Mesenchymal stem cell (in vitro differentiated cells and primary cell): ENCODE results near the gene TCAIM.

Experiments
- DNase-seq: peaks from one replicate; pipeline ENCODE4 v3.0.0-alpha.2; 2013
- H2AFZ ChIP-seq: one replicate; pipeline ENCODE4 v1.6.1; 2013; ENCODE audit warnings: low read depth, mild to moderate bottlenecking, control low read depth, inconsistent platforms, low read length, moderate library complexity
- H2AK5ac ChIP-seq: 2 replicates; pipeline ENCODE4 v1.6.1; 2013; ENCODE audit warnings: low read length, moderate library complexity, mild to moderate bottlenecking, inconsistent platforms; ENCODE audit not compliant: severe bottlenecking
- H2BK120ac ChIP-seq: one replicate; pipeline ENCODE4 v1.6.1; 2013; ENCODE audit warnings: low read depth, mild to moderate bottlenecking, inconsistent platforms, low read length, moderate library complexity
- H2BK12ac ChIP-seq, 2 experiments: one replicate each; pipeline ENCODE4 v1.6.1; 2013; ENCODE audit warnings: inconsistent platforms in 2 of 2, low read length in 2 of 2, mild to moderate bottlenecking in 2 of 2, moderate library complexity in 2 of 2, control low read depth in 1 of 2
- H2BK15ac ChIP-seq: one replicate; pipeline ENCODE4 v1.6.1; 2013; ENCODE audit warnings: mild to moderate bottlenecking, low read depth, inconsistent platforms; ENCODE audit not compliant: poor library complexity, severe bottlenecking
- H2BK5ac ChIP-seq: 2 replicates; pipeline ENCODE4 v1.6.1; 2013; ENCODE audit warnings: low read depth, mild to moderate bottlenecking, low read length, control low read depth, inconsistent platforms; ENCODE audit not compliant: poor library complexity, severe bottlenecking
- H3K14ac ChIP-seq, 2 experiments: one replicate each; pipeline ENCODE4 v1.6.1; 2013; ENCODE audit warnings: inconsistent platforms in 2 of 2, low read length in 2 of 2, control low read depth in 1 of 2, mild to moderate bottlenecking in 1 of 2, moderate library complexity in 1 of 2
- H3K18ac ChIP-seq, 2 experiments: one replicate each; pipeline ENCODE4 v1.6.1; 2013; ENCODE audit warnings: inconsistent platforms in 2 of 2, low read length in 2 of 2, control low read depth in 1 of 2, low read depth in 1 of 2, mild to moderate bottlenecking in 1 of 2
- H3K23ac ChIP-seq, 2 experiments: one replicate each; pipeline ENCODE4 v1.6.1; 2013; ENCODE audit warnings: inconsistent platforms in 2 of 2, low read length in 2 of 2, mild to moderate bottlenecking in 2 of 2, moderate library complexity in 2 of 2, control low read depth in 1 of 2
- H3K27ac ChIP-seq: 2 replicates; pipeline ENCODE4 v1.5.1; 2013; ENCODE audit warnings: mild to moderate bottlenecking, moderate library complexity, low read length, control low read depth, inconsistent platforms; ENCODE audit not compliant: poor library complexity, severe bottlenecking
- H3K27me3 ChIP-seq, 2 experiments: 2 replicates each; pipeline versions ENCODE4 v1.6.1 to v1.7.0; 2013; ENCODE audit warnings: low read length in 2 of 2, mild to moderate bottlenecking in 2 of 2, moderate library complexity in 2 of 2, control low read depth in 1 of 2, inconsistent platforms in 1 of 2; ENCODE audit not compliant: control insufficient read depth in 1 of 2, insufficient read depth in 1 of 2
- H3K36me3 ChIP-seq, 2 experiments: 2 replicates each; pipeline versions ENCODE4 v1.6.1 to v1.7.0; 2013; ENCODE audit warnings: low read length in 2 of 2, control low read depth in 1 of 2, inconsistent platforms in 1 of 2, low read depth in 1 of 2, mild to moderate bottlenecking in 1 of 2; ENCODE audit not compliant: insufficient read depth in 2 of 2, control insufficient read depth in 1 of 2
- H3K4ac ChIP-seq, 2 experiments: one replicate each; pipeline ENCODE4 v1.6.1; 2013; ENCODE audit warnings: inconsistent platforms in 2 of 2, low read length in 2 of 2, mild to moderate bottlenecking in 2 of 2, moderate library complexity in 2 of 2, control low read depth in 1 of 2, low read depth in 1 of 2
- H3K4me1 ChIP-seq: 2 replicates; pipeline ENCODE4 v1.6.1; 2013; ENCODE audit warnings: low read depth, low read length, control low read depth; ENCODE audit not compliant: control insufficient read depth, insufficient read depth
- H3K4me2 ChIP-seq: 2 replicates; pipeline ENCODE4 v1.6.1; 2013; ENCODE audit warnings: low read length, mild to moderate bottlenecking, inconsistent platforms; ENCODE audit not compliant: poor library complexity, severe bottlenecking
- H3K4me3 ChIP-seq, 2 experiments: 2 replicates each; pipeline versions ENCODE4 v1.5.1 to v1.7.0; 2013; ENCODE audit warnings: low read length in 2 of 2, mild to moderate bottlenecking in 2 of 2, control low read depth in 1 of 2, low read depth in 1 of 2; ENCODE audit not compliant: insufficient read depth in 1 of 2
- H3K79me1 ChIP-seq: replicated peaks from 2 replicates; pipeline ENCODE4 v1.6.1; 2013; ENCODE audit warnings: mild to moderate bottlenecking, control low read depth, low read length, inconsistent platforms; ENCODE audit not compliant: poor library complexity, severe bottlenecking
- H3K9ac ChIP-seq: 2 replicates; pipeline ENCODE4 v1.7.0; 2013; ENCODE audit warnings: mild to moderate bottlenecking, low read length, moderate library complexity
- H3K9me3 ChIP-seq: 2 replicates; pipeline ENCODE4 v1.7.0; 2013; ENCODE audit warnings: mild to moderate bottlenecking, low read length; ENCODE audit not compliant: control insufficient read depth
- H4K8ac ChIP-seq: one replicate; pipeline ENCODE4 v1.6.1; 2013; ENCODE audit warnings: inconsistent platforms, mild to moderate bottlenecking, low read length, moderate library complexity
- H4K91ac ChIP-seq: one replicate; pipeline ENCODE4 v1.6.1; 2013; ENCODE audit warnings: mild to moderate bottlenecking, low read length, inconsistent platforms
- WGBS: methylation state at CpG from one replicate; pipeline ENCODE4 v1.1.7; 2013; ENCODE audit warnings: mixed read lengths; 5-methylcytosine and 5-hydroxymethylcytosine counted together

Gene TCAIM

GRCh38 chr3:44434834-44435510, 96.4 kb downstream of the TCAIM start:
- H3K9me3 ChIP-seq, result no peaks in the 10 kb centered on the region
- no peak overlapping the region for H2BK12ac ChIP-seq
- no peak overlapping the region for H3K4ac ChIP-seq
- H4K8ac ChIP-seq, result no peak overlapping the region
- no peak overlapping the region for H3K23ac ChIP-seq
- H2BK120ac ChIP-seq, result no peak overlapping the region
- H2BK5ac ChIP-seq, result no peak overlapping the region
- no peak overlapping the region for H4K91ac ChIP-seq
- H3K79me1 ChIP-seq, result peaks cover 2% of the 10 kb centered on the region
- peaks cover 0 to 8% of the 10 kb centered on the region in 2 experiments for H3K36me3 ChIP-seq
- no peak overlapping the region for H3K27ac ChIP-seq
- 93% methylated on average over 5 of the region's 5 CpGs for WGBS
- no peak overlapping the region for H3K14ac ChIP-seq
- H2BK15ac ChIP-seq, result no peak overlapping the region
- no peak overlapping the region for H3K4me2 ChIP-seq
- H2AFZ ChIP-seq, result no peak overlapping the region
- H2AK5ac ChIP-seq, result no peak overlapping the region
- no peak for DNase-seq
- no peaks in the 10 kb centered on the region for H3K4me1 ChIP-seq
- H3K9ac ChIP-seq, result no peak overlapping the region
- no peak overlapping the region for H3K18ac ChIP-seq
- no peak overlapping the region for H3K4me3 ChIP-seq
- peaks cover 0 to 13% of the 10 kb centered on the region in 2 experiments for H3K27me3 ChIP-seq

- no peak overlapping the region for H3K27ac ChIP-seq
- H3K18ac ChIP-seq, result no peak overlapping the region
- no peak overlapping the region for H3K4me2 ChIP-seq
- H2BK5ac ChIP-seq, result no peak overlapping the region
- H3K4me1 ChIP-seq, result no peaks in the 10 kb centered on the region
- H2BK12ac ChIP-seq, result no peak overlapping the region
- peaks cover 0 to 8% of the 10 kb centered on the region in 2 experiments for H3K36me3 ChIP-seq
- H4K91ac ChIP-seq, result no peak overlapping the region
- H3K4ac ChIP-seq, result no peak overlapping the region
- no peaks in the 10 kb centered on the region for H3K9me3 ChIP-seq
- H2AK5ac ChIP-seq, result no peak overlapping the region
- peaks cover 2% of the 10 kb centered on the region for H3K79me1 ChIP-seq
- no peak overlapping the region for H2BK15ac ChIP-seq
- no peak overlapping the region for H4K8ac ChIP-seq
- no peak overlapping the region for H3K23ac ChIP-seq
- no peak overlapping the region for H3K9ac ChIP-seq
- no peak overlapping the region for H3K14ac ChIP-seq
- H3K4me3 ChIP-seq, result no peak overlapping the region
- H3K27me3 ChIP-seq, result peaks cover 0 to 5% of the 10 kb centered on the region in 2 experiments
- H2BK120ac ChIP-seq, result no peak overlapping the region
- peak overlapping the region; percentile 49 for H2AFZ ChIP-seq
- WGBS, result 85% methylated on average over 1 of the region's 1 CpG
- DNase-seq, result no peak
Observed at GRCh38 chr3:44436181-44436580, 97.6 kb downstream of the TCAIM start.

GRCh38 chr3:44437800-44438199, 99.2 kb downstream of the TCAIM start:
- Histone ChIP-seq H3K36me3 (peaks cover 5 to 12% of the 10 kb centered on the region in 2 experiments), H4K8ac (no peak overlapping the region), H3K27me3 (peaks cover 0 to 1% of the 10 kb centered on the region in 2 experiments), H3K4ac (no peak overlapping the region), H3K4me2 (no peak overlapping the region), H3K4me1 (no peaks in the 10 kb centered on the region), H3K18ac (no peak overlapping the region), H4K91ac (no peak overlapping the region), H2AK5ac (no peak overlapping the region), H3K9ac (no peak overlapping the region), H3K27ac (no peak overlapping the region), H2BK120ac (no peak overlapping the region), H3K9me3 (no peaks in the 10 kb centered on the region), H2BK5ac (no peak overlapping the region), H2AFZ (no peak overlapping the region), H3K14ac (no peak overlapping the region), H3K23ac (no peak overlapping the region), H2BK15ac (no peak overlapping the region), H3K4me3 (no peak overlapping the region), H2BK12ac (no peak overlapping the region), H3K79me1 (peaks cover 6% of the 10 kb centered on the region)
- WGBS, result 99% methylated on average over 5 of the region's 7 CpGs
- no peak for DNase-seq

GRCh38 chr3:44439499-44440295, 101.1 kb downstream of the TCAIM start:
- WGBS, result 35% methylated on average over 7 of the region's 7 CpGs
- Histone ChIP-seq H2BK120ac (no peak overlapping the region), H4K91ac (peak overlapping the region; percentile 75), H3K14ac (no peak overlapping the region), H2BK5ac (no peak overlapping the region), H3K4me2 (no peak overlapping the region), H3K4me3 (peak overlapping the region in 1 of 2 experiments; percentile 61), H3K79me1 (peaks cover 15% of the 10 kb centered on the region), H3K23ac (no peak overlapping the region), H3K27me3 (no peaks in the 10 kb centered on the region), H3K4me1 (no peaks in the 10 kb centered on the region), H3K9ac (peak overlapping the region; percentile 78), H2AFZ (no peak overlapping the region), H3K9me3 (no peaks in the 10 kb centered on the region), H3K4ac (peak overlapping the region in 1 of 2 experiments; percentile 79), H3K18ac (peak overlapping the region; percentile 16 to 87), H2AK5ac (no peak overlapping the region), H2BK12ac (peak overlapping the region; percentile 9 to 86), H3K36me3 (peaks cover 15 to 23% of the 10 kb centered on the region in 2 experiments), H2BK15ac (no peak overlapping the region), H3K27ac (no peak overlapping the region), H4K8ac (peak overlapping the region; percentile 3)
- peak; percentile 99 for DNase-seq
